ENCODE results near the gene KCNJ8.
"Not testable (repeated sequence)": the region's sequence is repeated elsewhere in the genome, so short reads cannot be mapped to it uniquely, and the experiment has no call there.

Gene KCNJ8

GRCh38 chr12:21795648-21796328, 21.3 kb upstream of the KCNJ8 start:
- H4K20me1 ChIP-seq (ENCODE audit: insufficient read depth, low read length) = no peaks in the 10 kb centered on the region
- H3K36me3 ChIP-seq (ENCODE audit: insufficient read depth, low read length) = no peaks in the 10 kb centered on the region
- H3K27ac ChIP-seq (ENCODE audit: low read length) = no peak overlapping the region
- H3K4me2 ChIP-seq (ENCODE audit: insufficient read depth, low read length) = no peak overlapping the region
- H3K79me2 ChIP-seq (ENCODE audit: insufficient read depth, low read length) = no peaks in the 10 kb centered on the region
- ATAC-seq (ENCODE audit: insufficient read depth, low read depth) (no peak), DNase-seq (no peak)
- H3K4me3 ChIP-seq (ENCODE audit: low read depth in 1 of 2, low read length in 2 of 2) = no peak overlapping the region
- no peaks in the 10 kb centered on the region for H3K9me3 ChIP-seq (ENCODE audit: insufficient read depth, low read length, severe bottlenecking)
- no peak for TF ChIP-seq EZH2 (IDR thresholded peaks at IDR 0.05; ENCODE audit: borderline replicate concordance, low read depth, low read length, severe bottlenecking)
- no peak for TF ChIP-seq CTCF (IDR thresholded peaks at IDR 0.05; ENCODE audit: borderline replicate concordance, extremely low read depth, low read length, poor library complexity, severe bottlenecking)
- H2AFZ ChIP-seq (ENCODE audit: low read depth, low read length) = no peak overlapping the region
- H3K4me1 ChIP-seq (ENCODE audit: insufficient read depth, low read length) = no peaks in the 10 kb centered on the region
- H3K9ac ChIP-seq (ENCODE audit: low read depth, low read length) = no peak overlapping the region
- H3K27me3 ChIP-seq (ENCODE audit: insufficient read depth, low read length, poor library complexity) = no peaks in the 10 kb centered on the region

GRCh38 chr12:21794807-21795595, 20.5 kb upstream of the KCNJ8 start:
- H3K79me2 ChIP-seq (ENCODE audit: insufficient read depth, low read length); H2AFZ ChIP-seq (ENCODE audit: low read depth, low read length); H3K9me3 ChIP-seq (ENCODE audit: insufficient read depth, low read length, severe bottlenecking); H3K4me1 ChIP-seq (ENCODE audit: insufficient read depth, low read length); H3K36me3 ChIP-seq (ENCODE audit: insufficient read depth, low read length); H3K4me2 ChIP-seq (ENCODE audit: insufficient read depth, low read length); H3K4me3 ChIP-seq (ENCODE audit: low read depth in 1 of 2, low read length in 2 of 2); H3K27me3 ChIP-seq (ENCODE audit: insufficient read depth, low read length, poor library complexity); H3K9ac ChIP-seq (ENCODE audit: low read depth, low read length); H4K20me1 ChIP-seq (ENCODE audit: insufficient read depth, low read length); DNase-seq; ATAC-seq (ENCODE audit: insufficient read depth, low read depth); H3K27ac ChIP-seq (ENCODE audit: low read length): not testable (repeated sequence)

GRCh38 chr12:21789687-21790086, 15.2 kb upstream of the KCNJ8 start:
- not testable (repeated sequence) for H2AFZ ChIP-seq (ENCODE audit: low read depth, low read length); H3K9ac ChIP-seq (ENCODE audit: low read depth, low read length); H3K9me3 ChIP-seq (ENCODE audit: insufficient read depth, low read length, severe bottlenecking); H3K36me3 ChIP-seq (ENCODE audit: insufficient read depth, low read length); H3K27me3 ChIP-seq (ENCODE audit: insufficient read depth, low read length, poor library complexity); H4K20me1 ChIP-seq (ENCODE audit: insufficient read depth, low read length); H3K4me1 ChIP-seq (ENCODE audit: insufficient read depth, low read length); H3K4me3 ChIP-seq (ENCODE audit: low read depth in 1 of 2, low read length in 2 of 2); ATAC-seq (ENCODE audit: insufficient read depth, low read depth); H3K4me2 ChIP-seq (ENCODE audit: insufficient read depth, low read length); H3K79me2 ChIP-seq (ENCODE audit: insufficient read depth, low read length); DNase-seq; H3K27ac ChIP-seq (ENCODE audit: low read length)

GRCh38 chr12:21788089-21788983, 13.8 kb upstream of the KCNJ8 start:
- Histone ChIP-seq H3K4me3 (ENCODE audit: low read depth in 1 of 2, low read length in 2 of 2) (no peak overlapping the region), H3K9ac (ENCODE audit: low read depth, low read length) (no peak overlapping the region), H3K4me1 (ENCODE audit: insufficient read depth, low read length) (no peaks in the 10 kb centered on the region), H3K27ac (ENCODE audit: low read length) (no peak overlapping the region), H3K27me3 (ENCODE audit: insufficient read depth, low read length, poor library complexity) (no peaks in the 10 kb centered on the region), H3K79me2 (ENCODE audit: insufficient read depth, low read length) (no peaks in the 10 kb centered on the region), H3K36me3 (ENCODE audit: insufficient read depth, low read length) (no peaks in the 10 kb centered on the region), H3K4me2 (ENCODE audit: insufficient read depth, low read length) (no peak overlapping the region), H2AFZ (ENCODE audit: low read depth, low read length) (no peak overlapping the region), H3K9me3 (ENCODE audit: insufficient read depth, low read length, severe bottlenecking) (no peaks in the 10 kb centered on the region), H4K20me1 (ENCODE audit: insufficient read depth, low read length) (no peaks in the 10 kb centered on the region)
- no peak for ATAC-seq (ENCODE audit: insufficient read depth, low read depth)
- DNase-seq = no peak
- no peak for TF ChIP-seq EZH2 (IDR thresholded peaks at IDR 0.05; ENCODE audit: borderline replicate concordance, low read depth, low read length, severe bottlenecking)
- TF ChIP-seq CTCF (IDR thresholded peaks at IDR 0.05; ENCODE audit: borderline replicate concordance, extremely low read depth, low read length, poor library complexity, severe bottlenecking) = no peak
